Neural cell (in vitro differentiated cells): Measurements from ENCODE around the gene PRSS57. TPM values are rescaled to one million over a fixed set of nuclear protein-coding genes. Genes with fewer than 3 reads are reported as not detected.

Experiments used
- H2AFZ ChIP-seq: fragments of 200-600, 300-800 bp; sonication (generic), shearing (Covaris generic); 2 replicates; pipeline ENCODE4 v1.6.0; 2014; ENCODE audit warnings: low read depth, mild to moderate bottlenecking, antibody characterized with exemption, low read length, moderate library complexity
- H3F3A ChIP-seq: fragments of 200-600 bp; shearing (Covaris generic); 2 replicates; pipeline ENCODE4 v1.6.1; 2016; ENCODE audit warnings: mild to moderate bottlenecking, moderate library complexity, mixed read lengths, antibody characterized with exemption, low read length; ENCODE audit not compliant: insufficient read depth, poor library complexity, severe bottlenecking
- H3K27ac ChIP-seq: fragments of 200-600, 300-800 bp; sonication (generic), shearing (Covaris generic); 2 replicates; pipeline ENCODE4 v1.5.1; 2014; ENCODE audit warnings: mild to moderate bottlenecking, low read length, moderate library complexity
- H3K27me3 ChIP-seq: fragments of 300-800, 200-600 bp; sonication (generic), shearing (Covaris generic); 2 replicates; pipeline ENCODE4 v1.6.0; 2014; ENCODE audit warnings: mild to moderate bottlenecking, low read depth, low read length, moderate library complexity; ENCODE audit not compliant: insufficient read depth
- H3K36me3 ChIP-seq: fragments of 300-800, 200-600 bp; sonication (generic), shearing (Covaris generic); 2 replicates; pipeline ENCODE4 v1.5.1; 2014; ENCODE audit warnings: mild to moderate bottlenecking, antibody characterized with exemption, low read length, moderate library complexity; ENCODE audit not compliant: insufficient read depth
- H3K4me2 ChIP-seq: fragments of 300-800, 200-600 bp; sonication (generic), shearing (Covaris generic); 2 replicates; pipeline ENCODE4 v1.6.0; 2014; ENCODE audit warnings: mild to moderate bottlenecking, low read length
- H3K4me3 ChIP-seq: fragments of 300-800, 200-600 bp; sonication (generic), shearing (Covaris generic); 2 replicates; pipeline ENCODE4 v1.5.1; 2014; ENCODE audit warnings: mild to moderate bottlenecking, low read length, moderate library complexity
- H3K79me2 ChIP-seq: fragments of 200-600 bp; shearing (Covaris generic); replicated peaks from 2 replicates; pipeline ENCODE4 v1.6.0; 2014; ENCODE audit warnings: mild to moderate bottlenecking, low read length, moderate library complexity; ENCODE audit not compliant: insufficient read depth
- H3K9ac ChIP-seq: fragments of 300-800, 200-600 bp; sonication (generic), shearing (Covaris generic); 2 replicates; pipeline ENCODE4 v1.6.1; 2016; ENCODE audit warnings: mild to moderate bottlenecking, low read length, mixed read lengths
- H3K9me2 ChIP-seq: fragments of 200-600 bp; shearing (Covaris generic); 2 replicates; pipeline ENCODE4 v1.6.1; 2016; ENCODE audit warnings: mild to moderate bottlenecking, low read length, mixed read lengths; ENCODE audit not compliant: insufficient read depth
- H3K9me3 ChIP-seq: fragments of 200-600, 300-800 bp; sonication (generic), shearing (Covaris generic); 2 replicates; pipeline ENCODE4 v1.6.1; 2016; ENCODE audit warnings: mild to moderate bottlenecking, mixed run types, low read length, moderate library complexity, mixed read lengths
- H4K20me1 ChIP-seq: fragments of 200-600 bp; shearing (Covaris generic); 2 replicates; pipeline ENCODE4 v1.6.1; 2016; ENCODE audit warnings: mild to moderate bottlenecking, mixed run types; ENCODE audit not compliant: insufficient read depth
- CTCF ChIP-seq: fragments of 450-650 bp; IDR thresholded peaks from 2 replicates; pipeline ENCODE4 v1.5.1; 2014; ENCODE audit warnings: antibody characterized with exemption, mild to moderate bottlenecking, moderate library complexity; ENCODE audit not compliant: poor library complexity, severe bottlenecking
- EP300 ChIP-seq: fragments of 450-650 bp; conservative IDR thresholded peaks from 2 replicates; pipeline ENCODE4 v1.6.1; 2014; ENCODE audit warnings: antibody characterized with exemption, mild to moderate bottlenecking, moderate library complexity; ENCODE audit not compliant: poor library complexity, severe bottlenecking
- EZH2 ChIP-seq: fragments of 200-600, 300-800 bp; shearing (Covaris generic), sonication (generic); IDR thresholded peaks from 2 replicates; pipeline ENCODE4 v1.6.1; 2014; ENCODE audit warnings: antibody characterized with exemption, low read length, borderline replicate concordance, mild to moderate bottlenecking; ENCODE audit not compliant: insufficient read depth, poor library complexity, severe bottlenecking
- MXI1 ChIP-seq: fragments of 450-650 bp; conservative IDR thresholded peaks from 2 replicates; pipeline ENCODE4 v1.6.1; 2014; ENCODE audit warnings: antibody characterized with exemption, mild to moderate bottlenecking; ENCODE audit not compliant: poor library complexity, severe bottlenecking
- POLR2AphosphoS5 ChIP-seq: IDR thresholded peaks from 2 replicates; pipeline ENCODE4 v1.6.1; 2012
- RAD21 ChIP-seq: fragments of 450-650 bp; conservative IDR thresholded peaks from 2 replicates; pipeline ENCODE4 v1.6.1; 2014; ENCODE audit warnings: antibody characterized with exemption, mild to moderate bottlenecking, moderate library complexity
- REST ChIP-seq: IDR thresholded peaks from 2 replicates; pipeline ENCODE4 v1.6.1; 2012; ENCODE audit warnings: borderline replicate concordance
- SMC3 ChIP-seq: fragments of 450-650 bp; conservative IDR thresholded peaks from 2 replicates; pipeline ENCODE4 v1.6.1; 2014; ENCODE audit warnings: antibody characterized with exemption, mild to moderate bottlenecking, moderate library complexity; ENCODE audit not compliant: poor library complexity
- TAF1 ChIP-seq: IDR thresholded peaks from 2 replicates; pipeline ENCODE4 v1.6.1; 2012; ENCODE audit warnings: low read depth
- polyA plus RNA-seq: library from polyadenylated mRNA; depleted of rRNA; stranded (reverse); fragments of >200 nt; gene quantifications from 2 replicates; pipeline ENCODE4 v1.2.3, GENCODE V29; 2014

Gene PRSS57
- polyA plus RNA-seq, 1 donor from 2014 or later, result not detected

GRCh38 chr19:648904-649801 is 46.1 kb downstream of the PRSS57 start:
- peaks cover 11% of the 10 kb centered on the region for H3K79me2 ChIP-seq
- no peak overlapping the region for H3K4me2 ChIP-seq
- H3K9me2 ChIP-seq, result no peaks in the 10 kb centered on the region
- H3F3A ChIP-seq, result no peaks in the 10 kb centered on the region
- H3K27me3 ChIP-seq, result no peaks in the 10 kb centered on the region
- H3K36me3 ChIP-seq, result no peaks in the 10 kb centered on the region
- no peak overlapping the region for H3K9ac ChIP-seq
- H3K4me3 ChIP-seq, result no peak overlapping the region
- no peaks in the 10 kb centered on the region for H4K20me1 ChIP-seq
- no peak overlapping the region for H2AFZ ChIP-seq
- no peaks in the 10 kb centered on the region for H3K9me3 ChIP-seq
- TF ChIP-seq CTCF, result no peak
- TF ChIP-seq TAF1, result no peak
- H3K27ac ChIP-seq, result no peak overlapping the region

GRCh38 chr19:648305-648704 is 46.9 kb downstream of the PRSS57 start:
- Histone ChIP-seq H3K4me2 (no peak overlapping the region), H4K20me1 (no peaks in the 10 kb centered on the region), H3K27ac (no peak overlapping the region), H3K9ac (no peak overlapping the region), H3F3A (no peaks in the 10 kb centered on the region), H3K79me2 (peaks cover 3% of the 10 kb centered on the region), H3K4me3 (no peak overlapping the region), H3K36me3 (no peaks in the 10 kb centered on the region), H3K27me3 (no peaks in the 10 kb centered on the region), H3K9me3 (no peaks in the 10 kb centered on the region), H3K9me2 (no peaks in the 10 kb centered on the region), H2AFZ (no peak overlapping the region)
- no peak for TF ChIP-seq RAD21
- no peak for TF ChIP-seq MXI1
- no peak for TF ChIP-seq EZH2
- TF ChIP-seq CTCF, result no peak
- TF ChIP-seq SMC3, result no peak
- TF ChIP-seq TAF1, result no peak
- no peak for TF ChIP-seq EP300
- no peak for TF ChIP-seq POLR2AphosphoS5
- TF ChIP-seq REST, result no peak
